Activated T-helper 17 cell treated with anti-CD3 and anti-CD28 coated beads, Interleukin-2, amount 50 U/mL, for 72 hours (primary cell): ENCODE results near the gene AFAP1. TPM values are rescaled to one million over a fixed set of nuclear protein-coding genes. Genes with fewer than 3 reads are reported as not detected.

Experiments used
- ATAC-seq: fragments of 150-1000 bp; cut with Tn5 transposase; replicated peaks from 2 replicates; pipeline ENCODE4 v1.10.0; 2021; ENCODE audit warnings: mild to moderate bottlenecking, moderate library complexity
- H3K27ac Mint-ChIP-seq: one replicate; pipeline ENCODE4 v1.8.0; 2022; ENCODE audit warnings: mixed read lengths
- H3K27me3 Mint-ChIP-seq: one replicate; pipeline ENCODE4 v1.8.0; 2022; ENCODE audit warnings: mixed read lengths
- H3K36me3 Mint-ChIP-seq: one replicate; pipeline ENCODE4 v1.8.0; 2022; ENCODE audit warnings: low read depth, mild to moderate bottlenecking, mixed read lengths
- H3K4me1 Mint-ChIP-seq: one replicate; pipeline ENCODE4 v1.8.0; 2022; ENCODE audit warnings: mixed read lengths
- H3K4me3 Mint-ChIP-seq: one replicate; pipeline ENCODE4 v1.8.0; 2022; ENCODE audit warnings: mild to moderate bottlenecking, mixed read lengths
- H3K9me3 Mint-ChIP-seq: one replicate; pipeline ENCODE4 v1.8.0; 2022; ENCODE audit warnings: mixed read lengths
- total RNA-seq, 2 donors: library from RNA; stranded (reverse); gene quantifications; one replicate each; pipeline ENCODE4 v1.2.3, GENCODE V29; 2022

Gene AFAP1
- total RNA-seq, 2 donors from 2014 or later, result 20.1 to 29.8 TPM

DNA sequence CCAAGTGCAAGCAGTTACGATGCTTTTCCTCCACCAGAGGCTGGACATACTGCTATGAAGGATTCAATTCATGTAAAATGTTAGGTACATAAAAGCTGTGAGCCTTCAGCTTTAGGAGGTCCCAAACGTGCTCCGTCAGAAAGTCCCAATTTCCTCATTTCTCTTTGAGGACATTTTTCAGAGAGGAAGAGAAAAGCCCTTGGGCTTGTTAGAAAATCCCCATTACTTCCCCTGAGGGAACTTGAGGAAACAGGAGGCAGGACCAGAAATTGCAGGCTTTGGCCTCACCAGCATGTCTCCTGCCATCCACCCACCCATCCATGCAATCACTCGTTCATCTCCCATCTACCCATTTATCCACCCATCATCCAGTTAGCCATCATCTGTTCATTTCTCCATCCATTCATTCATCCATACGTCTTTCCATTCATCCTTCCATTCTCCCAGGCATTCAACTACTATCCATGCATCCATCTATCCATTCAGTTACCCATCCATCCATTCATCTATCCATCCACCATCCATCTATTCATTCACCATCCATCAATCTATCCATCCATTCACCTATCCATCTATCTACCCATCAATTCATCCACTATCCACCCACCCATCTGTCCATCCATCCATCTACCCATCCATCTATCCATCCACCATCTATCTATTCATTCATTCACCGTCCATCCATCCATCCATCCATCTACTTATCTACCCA, 223.5 kb downstream of the AFAP1 start:
- Mint-ChIP-seq H3K4me1 (peaks cover 4% of the 10 kb centered on the region), H3K4me3 (no peak overlapping the region), H3K9me3 (no peaks in the 10 kb centered on the region)

DNA sequence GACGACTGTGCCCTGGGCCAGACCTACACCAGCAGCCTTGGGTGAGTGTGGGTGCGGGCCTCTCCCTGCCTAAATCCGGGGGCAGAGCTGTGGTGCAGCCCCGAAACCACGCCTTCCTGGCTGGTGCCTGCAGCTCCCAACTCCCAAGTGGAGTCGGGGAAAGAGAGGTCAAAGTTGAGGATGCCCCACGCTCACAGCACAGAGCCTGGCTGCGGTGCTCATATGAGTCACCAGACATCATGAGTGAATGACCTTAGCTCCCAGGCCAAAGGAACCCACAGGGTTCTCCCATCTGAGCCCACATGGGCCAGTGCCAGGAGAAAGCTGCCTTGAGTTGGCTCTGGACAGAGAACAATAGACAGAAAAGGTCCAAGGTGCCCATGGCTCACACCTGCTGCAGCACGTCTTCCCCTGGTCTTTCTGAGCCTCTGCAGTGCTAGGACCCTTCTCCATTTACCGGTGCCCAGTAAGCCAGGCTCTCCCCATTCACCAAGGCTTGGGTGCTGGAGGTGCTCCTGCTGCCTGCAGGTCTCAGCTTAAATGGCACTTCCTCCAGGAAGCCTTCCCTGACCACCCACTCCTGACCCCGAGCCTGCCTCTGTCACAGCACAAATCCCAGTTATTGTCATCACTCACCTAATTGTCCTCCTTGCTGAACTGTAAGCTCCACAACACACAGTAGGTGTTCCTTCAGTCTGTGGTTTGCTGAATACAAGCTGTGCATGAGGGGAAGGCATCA, 224.2 kb downstream of the AFAP1 start:
- peaks cover 4% of the 10 kb centered on the region for H3K4me1 Mint-ChIP-seq
- no peaks in the 10 kb centered on the region for H3K9me3 Mint-ChIP-seq
- H3K36me3 Mint-ChIP-seq, result no peaks in the 10 kb centered on the region
- no peak overlapping the region for H3K4me3 Mint-ChIP-seq
- no peak for ATAC-seq
- H3K27me3 Mint-ChIP-seq, result peaks cover 19% of the 10 kb centered on the region
- H3K27ac Mint-ChIP-seq, result no peak overlapping the region

More for the DNA sequence above, 223.5 kb downstream of the AFAP1 start:
- Mint-ChIP-seq H3K27me3 (peaks cover 21% of the 10 kb centered on the region), H3K27ac (no peak overlapping the region), H3K36me3 (no peaks in the 10 kb centered on the region)
- no peak for ATAC-seq

DNA sequence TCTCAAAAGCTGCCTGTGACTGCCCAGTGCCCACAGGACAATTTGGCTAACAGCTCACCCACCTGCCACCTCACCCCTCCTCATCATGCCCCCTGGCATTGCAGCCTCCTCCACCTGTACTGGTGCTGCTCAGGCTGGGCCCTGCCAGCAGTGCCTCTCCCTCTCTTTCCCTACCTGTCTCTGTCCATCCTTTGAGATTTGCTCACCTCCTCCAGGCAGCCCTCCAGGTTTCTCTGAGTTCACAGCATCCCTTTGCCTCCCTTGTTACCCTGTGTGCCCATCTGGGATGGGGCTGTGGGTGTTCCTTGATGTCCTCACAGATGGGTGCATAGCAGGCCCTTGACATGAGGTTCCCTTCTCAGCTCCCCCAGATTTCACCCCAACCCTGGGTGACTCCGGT, 224.9 kb downstream of the AFAP1 start:
- Mint-ChIP-seq H3K27ac (no peak overlapping the region), H3K36me3 (no peaks in the 10 kb centered on the region), H3K4me1 (no peaks in the 10 kb centered on the region), H3K4me3 (no peak overlapping the region), H3K27me3 (peaks cover 12% of the 10 kb centered on the region), H3K9me3 (no peaks in the 10 kb centered on the region)
- ATAC-seq, result no peak

DNA sequence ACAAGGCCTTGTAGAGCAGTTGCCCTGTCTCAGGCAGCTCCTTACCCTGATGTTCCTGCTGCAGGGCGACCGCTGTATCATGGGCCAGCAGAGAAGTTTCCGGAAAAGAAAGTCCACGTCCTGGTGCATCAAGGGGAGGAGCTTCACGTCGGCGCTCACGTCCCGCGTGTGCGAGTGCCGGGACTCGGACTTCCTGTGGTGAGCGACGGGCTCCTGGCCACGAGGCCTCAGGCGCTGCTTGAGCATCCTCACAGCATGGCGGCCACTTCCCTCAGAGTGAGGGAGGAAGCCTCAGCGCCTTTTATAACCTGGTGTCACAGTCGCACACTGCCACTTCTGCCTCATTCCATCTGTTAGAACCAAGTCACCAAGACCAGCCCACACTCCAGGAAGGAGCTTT, 225.5 kb downstream of the AFAP1 start:
- Mint-ChIP-seq H3K9me3 (no peaks in the 10 kb centered on the region), H3K27me3 (peaks cover 10% of the 10 kb centered on the region), H3K4me1 (no peaks in the 10 kb centered on the region), H3K27ac (no peak overlapping the region), H3K36me3 (no peaks in the 10 kb centered on the region), H3K4me3 (no peak overlapping the region)
- no peak for ATAC-seq

DNA sequence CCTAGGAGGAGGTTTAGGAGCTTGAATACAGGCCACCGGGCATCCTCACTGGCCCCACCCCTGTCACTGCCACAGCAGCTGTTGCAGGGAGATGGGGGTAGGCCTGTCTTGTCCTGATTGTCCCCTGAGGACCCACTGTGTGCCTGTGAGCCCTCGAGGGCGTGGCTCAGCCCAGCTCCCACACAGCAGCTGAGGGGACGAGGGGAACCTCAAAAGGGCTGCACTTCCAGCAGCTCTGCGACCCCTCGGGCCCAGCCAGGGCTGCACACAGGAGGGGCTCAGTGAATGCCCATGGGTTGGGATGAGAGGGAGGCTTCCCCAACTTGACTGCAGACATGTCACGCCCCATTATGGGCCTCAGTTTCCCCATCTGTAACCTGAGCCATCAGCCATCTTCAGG, 225.9 kb downstream of the AFAP1 start:
- no peak overlapping the region for H3K4me3 Mint-ChIP-seq
- peaks cover 10% of the 10 kb centered on the region for H3K27me3 Mint-ChIP-seq
- no peaks in the 10 kb centered on the region for H3K9me3 Mint-ChIP-seq
- H3K36me3 Mint-ChIP-seq, result no peaks in the 10 kb centered on the region
- no peaks in the 10 kb centered on the region for H3K4me1 Mint-ChIP-seq
- ATAC-seq, result no peak
- no peak overlapping the region for H3K27ac Mint-ChIP-seq

DNA sequence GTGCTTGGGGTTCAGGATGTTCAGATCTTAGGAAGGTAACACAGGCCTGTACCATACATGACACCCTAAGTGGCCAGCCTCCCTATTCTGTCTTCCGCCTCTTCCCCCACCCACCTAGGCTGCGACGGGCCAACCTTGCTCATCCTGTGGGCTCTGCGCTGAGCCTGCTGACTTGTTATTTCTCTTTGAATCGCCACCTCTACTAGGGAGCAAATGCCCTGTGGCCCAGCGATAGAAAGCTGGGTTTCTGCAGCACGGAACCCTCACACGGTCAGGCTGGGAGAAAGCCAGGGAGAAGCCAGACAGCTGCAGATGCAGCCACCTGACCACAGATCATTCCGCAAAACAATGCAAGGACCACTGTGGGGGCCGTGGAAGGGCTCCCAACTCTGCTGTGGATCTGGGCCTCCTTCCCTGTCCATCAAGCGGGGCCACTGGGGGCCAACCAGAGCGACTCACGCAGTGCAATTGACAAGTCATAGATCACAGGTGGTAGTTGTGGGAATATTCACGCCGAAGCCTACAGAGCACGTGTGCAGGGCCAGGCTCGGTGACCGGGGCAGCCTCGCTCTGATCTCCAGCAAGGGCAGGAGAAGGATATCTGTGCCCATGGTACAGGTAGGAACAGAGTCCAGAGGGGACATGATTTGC, 227.5 kb downstream of the AFAP1 start:
- no peak overlapping the region for H3K27ac Mint-ChIP-seq
- H3K27me3 Mint-ChIP-seq, result peaks cover 6% of the 10 kb centered on the region
- no peak overlapping the region for H3K4me3 Mint-ChIP-seq
- ATAC-seq, result no peak
- H3K36me3 Mint-ChIP-seq, result no peaks in the 10 kb centered on the region
- no peaks in the 10 kb centered on the region for H3K9me3 Mint-ChIP-seq
- H3K4me1 Mint-ChIP-seq, result no peaks in the 10 kb centered on the region

DNA sequence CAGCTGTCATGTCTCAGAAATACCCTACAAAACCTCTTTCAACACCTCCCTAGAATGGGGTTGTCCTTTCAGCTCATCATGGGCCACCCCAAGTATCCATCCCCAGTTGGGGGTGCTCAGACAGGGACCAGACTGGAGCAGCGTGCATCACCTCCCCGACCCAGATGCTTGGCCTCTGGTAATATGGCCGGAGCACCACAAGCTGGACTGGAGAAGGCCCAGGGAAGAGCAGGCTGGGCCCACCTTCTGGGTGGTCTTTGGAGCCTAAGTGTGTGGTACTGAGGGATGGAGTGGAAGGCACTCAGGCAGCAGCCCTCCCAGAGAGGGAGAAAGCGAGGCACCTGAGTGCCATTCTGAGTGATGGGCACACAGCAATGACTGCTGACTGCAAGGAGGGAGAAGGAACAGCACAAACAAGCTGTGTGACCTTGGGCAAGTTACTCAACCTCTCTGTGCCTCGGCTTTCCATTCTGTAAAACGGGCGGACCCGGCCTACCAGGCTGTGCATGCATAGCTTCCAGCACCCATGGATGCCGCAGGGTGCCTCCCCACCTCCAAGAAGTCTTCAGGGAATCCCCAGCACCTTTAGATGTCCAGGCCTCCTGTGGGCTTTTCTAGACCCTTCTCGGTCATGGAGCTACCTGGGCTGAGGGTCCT, 228.2 kb downstream of the AFAP1 start:
- no peak overlapping the region for H3K27ac Mint-ChIP-seq
- ATAC-seq, result no peak
- no peaks in the 10 kb centered on the region for H3K4me1 Mint-ChIP-seq
- no peaks in the 10 kb centered on the region for H3K9me3 Mint-ChIP-seq
- H3K36me3 Mint-ChIP-seq, result no peaks in the 10 kb centered on the region
- H3K27me3 Mint-ChIP-seq, result peaks cover 3% of the 10 kb centered on the region
- no peak overlapping the region for H3K4me3 Mint-ChIP-seq

DNA sequence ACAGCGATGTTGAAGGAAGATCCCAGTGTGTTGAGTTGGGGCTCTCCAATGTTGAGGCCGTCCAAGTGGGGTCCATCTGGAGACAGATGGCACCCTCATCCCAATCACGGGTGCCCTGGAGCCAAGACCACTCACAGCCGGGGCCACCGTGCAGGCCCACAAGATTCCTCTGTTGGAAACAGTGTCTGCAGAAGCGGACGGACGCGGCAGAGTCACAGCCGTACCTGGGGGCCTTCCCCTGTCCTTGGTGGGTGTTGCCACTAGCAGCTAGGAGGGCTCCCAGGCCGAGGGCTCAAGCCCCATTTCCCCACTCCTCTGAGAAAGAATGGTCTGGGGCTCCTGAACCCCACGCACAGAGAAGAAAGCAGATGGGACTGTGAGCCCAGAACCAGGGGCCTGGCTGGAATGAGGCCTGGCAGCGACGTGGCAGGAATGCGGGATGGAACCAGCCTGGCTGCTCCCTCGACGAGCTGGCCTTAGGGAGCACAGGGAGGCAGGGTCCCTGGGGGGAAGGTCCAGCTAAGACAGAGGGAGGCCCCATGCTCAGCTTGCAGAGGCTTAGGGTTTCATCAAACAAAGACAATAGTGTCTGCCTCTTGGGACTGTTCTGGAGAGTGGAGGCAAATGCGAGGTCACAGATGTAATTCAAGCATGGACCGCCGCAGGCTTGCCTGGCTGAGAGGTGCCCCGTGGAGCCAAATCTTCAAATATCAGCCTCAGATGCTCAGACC, 228.9 kb downstream of the AFAP1 start:
- Mint-ChIP-seq H3K4me1 (no peaks in the 10 kb centered on the region), H3K27ac (no peak overlapping the region), H3K27me3 (no peaks in the 10 kb centered on the region), H3K36me3 (no peaks in the 10 kb centered on the region), H3K4me3 (no peak overlapping the region), H3K9me3 (no peaks in the 10 kb centered on the region)
- ATAC-seq, result no peak

DNA sequence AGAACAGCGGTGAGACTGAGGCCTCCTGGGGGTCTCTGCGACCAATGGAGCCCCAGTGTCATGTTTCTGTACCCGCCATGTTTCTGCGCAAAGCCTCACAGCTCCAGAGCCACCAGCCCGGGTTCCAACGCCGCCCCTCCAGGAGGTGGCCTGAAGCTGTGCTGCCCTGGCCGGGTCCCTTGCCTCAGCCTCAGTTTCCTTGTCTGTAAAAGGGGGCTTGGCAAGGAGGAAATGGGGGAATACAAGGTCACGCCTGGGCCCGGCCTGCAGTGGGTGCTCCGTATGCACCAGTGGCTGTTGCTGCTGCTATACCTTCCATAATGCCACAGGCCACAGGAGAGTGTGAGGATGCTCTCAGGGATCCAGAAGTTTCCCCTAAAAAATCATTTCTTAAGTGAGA, 229.5 kb downstream of the AFAP1 start:
- H3K27ac Mint-ChIP-seq, result no peak overlapping the region
- no peaks in the 10 kb centered on the region for H3K4me1 Mint-ChIP-seq
- H3K9me3 Mint-ChIP-seq, result no peaks in the 10 kb centered on the region
- H3K4me3 Mint-ChIP-seq, result no peak overlapping the region
- H3K36me3 Mint-ChIP-seq, result no peaks in the 10 kb centered on the region
- H3K27me3 Mint-ChIP-seq, result no peaks in the 10 kb centered on the region
- no peak for ATAC-seq

DNA sequence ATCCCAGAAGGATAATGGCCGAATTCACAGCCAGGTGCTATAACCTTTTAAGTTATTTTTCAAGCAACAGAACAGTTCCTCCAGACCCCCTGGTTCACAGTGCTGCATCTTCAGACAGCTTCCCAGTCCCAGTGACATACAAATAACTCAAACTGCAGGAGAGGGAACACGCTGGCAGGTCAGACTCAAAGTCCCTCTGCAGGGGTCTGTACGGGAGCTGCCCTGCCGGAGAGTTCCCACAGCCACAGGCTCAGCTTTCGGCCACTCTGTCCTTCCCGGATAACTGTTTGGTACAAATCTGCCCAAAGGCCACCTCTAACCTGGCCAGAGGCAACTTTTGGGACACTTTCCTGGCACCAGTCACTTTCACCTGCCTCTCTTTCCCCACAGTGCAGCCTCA, 230.2 kb downstream of the AFAP1 start:
- H3K4me3 Mint-ChIP-seq, result no peak overlapping the region
- H3K4me1 Mint-ChIP-seq, result no peaks in the 10 kb centered on the region
- no peaks in the 10 kb centered on the region for H3K9me3 Mint-ChIP-seq
- no peak for ATAC-seq
- no peaks in the 10 kb centered on the region for H3K27me3 Mint-ChIP-seq
- H3K36me3 Mint-ChIP-seq, result no peaks in the 10 kb centered on the region
- H3K27ac Mint-ChIP-seq, result no peak overlapping the region

DNA sequence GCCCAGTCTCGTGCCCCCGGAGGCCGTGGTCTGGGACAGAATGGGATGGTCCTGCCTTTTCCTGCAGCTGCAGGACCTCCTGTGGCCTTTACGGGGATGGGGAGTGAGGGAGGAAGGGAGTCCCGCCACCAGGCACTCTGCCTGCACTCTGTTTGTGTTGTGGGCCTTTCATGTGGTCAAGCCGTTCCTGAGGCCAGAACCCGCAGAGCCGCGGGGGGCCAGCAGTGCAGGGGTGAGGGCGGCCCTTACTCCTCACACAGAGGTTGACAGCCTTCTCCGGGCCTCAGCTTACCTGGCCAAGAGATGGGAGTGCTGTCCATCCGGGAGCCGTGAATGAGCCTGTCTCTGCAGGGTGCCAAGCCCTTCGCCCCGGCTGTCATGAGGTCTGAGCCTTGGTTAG, 230.7 kb downstream of the AFAP1 start:
- Mint-ChIP-seq H3K9me3 (no peaks in the 10 kb centered on the region), H3K36me3 (no peaks in the 10 kb centered on the region), H3K4me1 (no peaks in the 10 kb centered on the region), H3K27me3 (no peaks in the 10 kb centered on the region), H3K27ac (no peak overlapping the region), H3K4me3 (no peak overlapping the region)
- no peak for ATAC-seq
